ENCODE measurements around the gene TRPM1.

The TRPM1 gene

GRCh38 chr15:30978328-30978727 lies 123.2 kb downstream of the TRPM1 start:
- DNase-seq (ENCODE audit: low read depth): no peak

GRCh38 chr15:30974112-30974511 lies 127.4 kb downstream of the TRPM1 start:
- DNase-seq (ENCODE audit: low read depth): no peak

DNA sequence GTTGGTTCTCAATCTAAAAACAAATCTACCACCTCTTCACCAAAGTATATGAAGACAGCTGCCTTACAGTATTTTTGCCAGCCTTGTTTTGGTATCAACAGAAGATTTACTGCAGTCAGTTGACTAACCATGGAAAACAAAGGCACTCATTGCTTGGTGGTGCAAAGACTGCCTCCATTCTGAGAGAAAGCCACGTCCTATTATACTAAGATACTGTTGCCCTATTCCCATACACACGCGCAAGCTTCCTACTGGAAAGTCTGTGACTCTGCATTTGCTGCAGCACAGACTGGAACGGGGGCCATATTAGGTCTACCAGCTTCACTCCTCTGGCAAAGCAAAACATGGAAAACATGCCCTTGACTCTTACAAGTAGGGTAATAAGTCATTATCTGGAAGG lies 128.1 kb downstream of the TRPM1 start:
- DNase-seq (ENCODE audit: low read depth): no peak

GRCh38 chr15:30969724-30970123 lies 131.8 kb downstream of the TRPM1 start:
- no peak for DNase-seq (ENCODE audit: low read depth)

DNA sequence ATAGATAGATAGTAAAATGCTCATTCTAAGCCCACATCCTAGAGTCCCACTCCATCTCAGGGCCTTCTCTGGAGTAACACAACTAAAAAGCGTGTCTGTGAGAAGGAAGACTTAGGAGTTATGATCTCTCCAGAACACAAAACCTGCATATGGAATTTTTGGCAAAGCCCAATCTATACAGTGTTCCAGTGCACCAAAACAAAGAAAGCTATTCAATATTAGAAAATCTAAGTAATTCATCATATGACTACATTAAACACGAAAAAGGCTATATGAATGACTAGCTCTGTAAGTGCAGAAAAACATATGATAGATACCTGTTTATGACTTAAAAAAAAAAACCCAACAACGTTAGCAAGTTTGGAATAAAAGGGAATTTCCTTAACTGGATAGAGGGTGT lies 137.8 kb downstream of the TRPM1 start:
- DNase-seq (ENCODE audit: low read depth): no peak

DNA sequence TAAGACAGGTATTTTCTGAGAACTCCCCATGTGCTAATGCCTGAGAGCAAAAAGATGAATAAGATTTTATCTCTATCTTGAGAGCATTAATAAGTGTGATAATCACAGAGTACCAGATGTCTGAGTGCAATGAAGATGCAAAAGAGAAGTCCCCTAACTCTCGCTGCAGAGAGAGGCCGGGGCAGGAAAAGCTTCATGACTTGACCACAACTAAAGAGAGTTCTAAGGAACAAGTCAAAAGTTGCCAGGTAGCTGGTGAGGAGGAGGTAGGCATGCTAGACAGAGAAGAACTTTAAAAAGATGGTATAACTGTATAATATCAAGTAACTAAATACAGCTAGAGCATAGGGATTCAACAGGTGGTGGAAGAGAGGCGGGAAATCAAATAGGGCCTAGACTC lies 138.9 kb downstream of the TRPM1 start:
- DNase-seq (ENCODE audit: low read depth): no peak

DNA sequence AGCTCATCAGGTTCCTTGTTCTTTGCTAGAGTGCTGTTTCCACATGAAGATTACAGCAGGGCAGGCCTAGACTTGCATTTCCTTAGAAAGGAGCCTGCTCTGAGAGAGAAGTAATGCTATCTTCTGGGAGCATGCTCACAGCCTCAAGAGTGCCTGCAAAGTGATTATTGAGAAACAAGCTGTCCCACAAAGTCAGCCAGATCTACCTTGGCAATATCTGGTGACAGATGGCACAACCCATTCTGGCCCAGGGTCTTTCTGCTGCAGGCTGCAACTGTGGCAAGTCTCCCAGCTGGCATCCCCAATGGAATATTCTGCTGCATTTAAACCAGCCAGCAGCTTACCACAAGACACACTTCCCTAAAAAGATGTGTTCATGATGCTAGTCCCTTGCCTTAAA lies 139.4 kb downstream of the TRPM1 start:
- DNase-seq (ENCODE audit: low read depth): no peak

GRCh38 chr15:30958219-30958618 lies 143.3 kb downstream of the TRPM1 start:
- no peak for DNase-seq (ENCODE audit: low read depth)

DNA sequence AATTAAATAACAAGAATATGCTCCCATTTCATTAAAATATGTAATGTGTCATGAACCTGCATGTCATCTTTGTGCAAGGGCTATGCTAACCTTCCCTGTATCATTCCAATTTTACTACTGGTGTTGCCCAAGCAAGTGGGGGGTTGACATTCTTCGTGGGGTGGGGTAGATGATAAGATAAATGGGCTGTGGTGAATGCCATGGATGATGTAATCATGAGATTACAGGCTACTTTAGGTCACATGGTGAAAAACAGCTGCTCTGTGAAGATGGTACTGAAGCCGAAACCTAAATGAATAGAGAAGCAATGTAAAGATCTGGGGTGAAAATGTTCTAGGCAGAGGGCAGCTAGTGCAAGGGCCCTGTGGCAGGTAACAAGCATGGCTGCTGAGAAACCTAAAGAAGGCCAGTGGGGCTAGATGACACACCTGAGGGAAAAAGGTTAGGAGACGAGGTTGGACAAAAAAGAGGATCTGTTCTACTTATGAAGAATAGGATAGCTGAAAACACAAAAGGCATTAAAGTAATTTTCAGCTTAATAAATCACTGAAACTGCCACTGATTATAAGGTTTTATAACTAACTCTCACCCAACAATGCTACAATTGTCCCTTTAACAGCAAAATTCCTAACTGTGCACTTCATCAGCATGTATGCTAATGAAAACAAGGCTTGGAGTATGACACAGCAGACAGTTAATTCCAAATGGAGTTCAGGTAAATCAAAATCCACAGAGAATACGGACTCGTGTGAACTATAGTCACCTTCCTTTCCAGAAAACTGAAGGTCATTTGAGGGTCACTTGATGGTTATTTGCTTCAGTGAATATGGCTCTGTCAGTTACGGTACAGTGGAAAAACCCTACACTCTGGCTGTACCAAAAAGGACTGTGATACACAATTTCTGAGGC lies 145.1 kb downstream of the TRPM1 start:
- DNase-seq (ENCODE audit: low read depth): peak; percentile 58

DNA sequence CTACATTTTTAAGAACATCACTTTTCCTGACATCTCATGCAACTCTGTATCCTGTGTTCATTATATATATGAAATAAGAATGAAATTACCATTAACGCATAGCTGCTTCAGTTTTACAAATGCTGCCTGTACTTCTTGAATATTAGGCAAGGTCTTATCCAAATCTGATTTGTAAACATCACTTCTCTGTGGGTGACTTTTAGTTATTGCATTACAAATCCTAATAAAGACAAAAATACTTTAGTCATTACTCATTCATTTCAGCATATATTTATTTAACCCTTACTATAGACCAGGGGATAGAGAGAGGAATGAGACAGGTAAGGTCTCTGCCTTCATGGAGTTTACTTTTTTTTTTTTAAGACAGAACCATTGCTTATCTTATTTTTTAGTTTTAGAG lies 146.9 kb downstream of the TRPM1 start:
- peak; percentile 41 for DNase-seq (ENCODE audit: low read depth)

DNA sequence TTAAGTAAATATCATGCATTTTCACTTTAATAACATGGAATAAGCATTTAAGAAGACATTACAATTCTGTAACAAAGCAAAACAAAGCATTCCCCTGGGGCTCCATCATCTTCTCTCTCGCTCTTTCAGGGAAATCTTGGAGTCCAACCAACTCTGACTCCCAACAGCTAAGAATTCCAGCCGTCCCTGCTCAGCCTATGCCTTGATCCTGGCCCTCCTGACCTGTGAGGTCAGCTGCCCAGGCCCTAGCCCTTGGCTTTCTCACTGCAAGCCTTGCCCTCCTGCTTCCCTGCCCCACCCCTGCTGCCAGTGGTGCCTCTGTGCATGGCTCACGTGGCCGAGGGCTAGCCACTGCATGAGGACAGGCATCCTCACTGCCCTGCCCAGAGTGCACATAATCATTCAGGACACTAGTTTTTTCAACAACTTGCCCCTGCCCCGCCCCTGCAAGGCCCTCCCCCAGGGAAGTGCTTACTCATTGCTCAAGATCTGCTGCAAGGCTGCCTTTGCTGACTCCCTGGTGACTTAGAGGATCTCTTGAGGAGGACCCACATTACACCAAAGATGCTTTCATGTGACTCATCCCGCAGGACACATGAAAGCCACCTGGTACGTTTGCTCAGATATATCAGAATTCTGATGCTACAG lies 147.7 kb downstream of the TRPM1 start:
- DNase-seq (ENCODE audit: low read depth): peak; percentile 98

GRCh38 chr15:30953183-30953582 lies 148.3 kb downstream of the TRPM1 start:
- DNase-seq (ENCODE audit: low read depth): no peak

All from iris pigment epithelial cell (primary cell).